Measurements from ENCODE around the gene C12orf60.

Gene C12orf60

GRCh38 chr12:14777271-14777670 lies 26.2 kb upstream of the C12orf60 start:
- DNase-seq: peak; percentile 69 to 80

DNA sequence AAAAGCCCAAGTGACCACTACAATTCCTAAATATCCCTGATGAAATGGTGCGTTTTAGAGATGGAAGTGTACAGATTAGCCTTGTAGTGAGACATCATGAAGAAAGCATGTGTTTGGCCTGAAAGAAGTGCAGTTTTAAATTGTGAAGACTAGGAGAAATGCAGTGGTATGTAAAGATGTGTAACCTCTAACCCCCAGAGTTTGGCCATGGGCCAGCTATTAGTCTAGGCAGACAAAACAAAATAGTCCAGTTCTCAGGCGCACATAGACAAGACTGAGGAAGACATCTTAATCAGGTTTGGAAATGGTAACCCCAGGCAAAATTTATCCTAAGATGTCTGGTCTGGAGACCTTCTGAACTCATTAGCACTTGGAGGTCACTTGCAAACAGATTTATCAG lies 23.6 kb upstream of the C12orf60 start:
- no peak for DNase-seq

DNA sequence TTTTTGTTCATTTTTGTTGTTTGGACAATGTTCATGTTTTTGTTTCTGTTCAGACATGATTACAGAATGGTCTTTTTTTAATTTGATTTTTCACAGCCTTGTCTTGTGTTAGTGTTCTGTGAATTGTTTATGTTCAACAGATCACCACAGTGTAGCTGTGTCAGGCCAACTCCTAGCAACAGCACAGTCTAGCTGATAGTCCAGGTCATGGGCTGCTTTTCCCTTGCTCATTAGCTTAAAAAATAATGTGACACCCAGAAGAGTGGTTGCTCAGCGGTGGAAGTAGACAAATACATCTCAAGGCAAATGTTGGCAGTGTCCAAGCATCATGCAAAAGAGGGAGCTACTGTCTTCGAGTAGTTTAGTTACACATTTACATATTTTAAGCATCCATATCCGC lies 22.6 kb upstream of the C12orf60 start:
- DNase-seq: no peak

DNA sequence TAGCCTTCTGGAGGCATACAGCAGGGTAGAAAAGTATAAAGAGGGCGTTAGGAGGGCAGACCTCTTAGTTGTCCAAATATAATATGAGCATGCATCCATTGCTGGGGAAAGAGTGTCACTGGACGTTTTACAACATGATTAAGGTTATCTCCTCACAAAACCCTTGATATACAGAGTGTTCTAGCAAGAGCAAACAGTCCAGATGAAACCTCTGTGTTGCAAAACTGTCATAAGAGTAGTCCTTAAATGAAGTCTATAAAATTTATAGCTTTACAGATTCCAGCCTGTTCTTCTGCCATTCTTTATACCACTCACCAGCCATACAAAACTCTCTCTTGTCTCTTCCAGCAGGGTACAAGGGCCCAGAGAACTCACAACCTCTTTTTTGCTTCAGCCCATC lies 21.9 kb upstream of the C12orf60 start:
- DNase-seq: no peak

DNA sequence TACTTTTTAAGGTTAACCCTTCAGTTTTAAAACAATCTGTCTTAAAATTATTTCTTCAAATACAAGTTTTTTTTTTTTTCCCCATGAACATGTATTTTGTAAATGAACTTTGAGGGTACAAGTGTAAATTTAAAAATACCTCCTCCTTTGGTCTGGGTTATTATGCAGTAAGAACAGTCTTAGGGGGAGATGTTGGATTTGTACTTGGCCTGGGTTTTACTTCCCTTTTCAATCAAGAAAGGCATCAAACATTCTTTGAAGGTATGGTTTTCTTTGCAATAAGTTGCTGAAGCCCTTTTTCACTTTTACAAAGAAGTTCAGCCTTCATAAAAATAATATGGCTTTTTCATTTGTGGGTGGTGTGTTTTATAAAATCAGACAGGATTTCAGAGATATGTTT lies 20.7 kb upstream of the C12orf60 start:
- DNase-seq: no peak

- no peak for DNase-seq
These were observed 19.0 kb upstream of the C12orf60 start for GRCh38 chr12:14784471-14784870.

DNA sequence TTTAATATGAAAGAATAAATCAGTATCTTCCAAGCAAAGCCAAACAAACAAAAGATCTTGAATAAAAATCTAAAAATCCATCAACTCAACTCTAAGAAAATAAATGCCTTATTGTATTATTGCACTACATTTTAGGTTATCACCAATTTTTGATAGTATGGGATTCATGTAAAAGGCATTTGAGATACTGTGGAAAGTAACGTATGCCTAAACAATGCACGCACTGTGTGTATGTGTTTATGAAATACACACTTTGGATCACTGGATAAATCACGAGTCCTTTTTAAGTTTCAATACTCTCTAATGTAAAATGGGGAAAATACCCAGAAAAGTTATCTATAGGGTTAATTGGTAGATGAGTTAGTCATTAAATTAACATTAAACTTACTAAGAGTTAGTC lies 17.9 kb upstream of the C12orf60 start:
- DNase-seq: no peak

DNA sequence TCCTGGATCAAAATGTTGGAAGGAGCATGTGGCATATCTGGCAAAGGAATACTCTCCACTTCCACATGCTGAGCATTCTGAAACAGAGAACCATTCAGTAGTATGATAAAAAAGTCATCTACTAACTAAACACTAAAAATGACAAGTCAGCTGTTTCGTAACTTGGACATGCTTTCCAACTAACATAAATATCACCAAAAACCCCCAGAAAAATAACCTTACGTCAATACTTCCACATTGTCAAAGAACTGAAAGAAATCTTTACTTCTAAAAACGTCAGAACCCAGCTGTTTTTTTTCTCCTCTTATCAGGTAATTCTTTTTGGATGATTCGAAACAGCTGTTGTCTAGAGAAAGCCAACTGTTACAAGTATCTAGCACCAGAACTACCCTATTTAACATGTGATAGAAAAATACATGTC lies 8.4 kb upstream of the C12orf60 start:
- DNase-seq: no peak

DNA sequence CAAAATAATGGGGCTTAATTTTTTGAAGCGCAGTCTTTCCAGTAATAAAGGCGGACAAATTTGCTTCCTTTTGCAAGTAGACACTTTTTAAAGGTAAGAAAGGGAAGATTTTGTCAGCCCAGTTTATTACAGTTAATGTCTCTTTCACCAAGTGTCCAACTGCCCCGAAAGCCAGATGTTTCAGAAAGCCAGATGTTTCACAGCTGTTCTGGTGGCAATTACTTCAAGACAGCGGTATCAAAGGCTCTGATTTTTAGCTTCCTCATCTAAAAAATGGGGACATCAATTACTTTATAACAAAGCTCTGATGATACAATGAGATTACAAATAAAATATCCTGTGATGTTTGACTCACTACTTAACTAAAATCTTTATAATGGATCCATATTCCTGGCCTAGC lies 1.2 kb upstream of the C12orf60 start:
- no peak for DNase-seq

DNA sequence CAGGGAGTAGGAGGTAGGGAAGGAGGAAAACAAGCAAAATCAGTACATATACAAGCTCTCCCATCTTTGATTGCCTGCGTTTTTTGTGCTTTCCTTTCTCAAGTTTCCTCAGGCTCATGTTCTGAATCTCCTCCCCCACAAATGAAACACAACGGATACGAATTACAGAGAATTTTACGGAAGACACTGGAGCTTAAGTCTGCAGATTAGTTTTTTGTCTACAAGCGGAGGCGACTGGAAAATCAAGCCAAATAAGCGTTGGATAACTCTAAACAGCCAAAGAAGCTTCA lies 804 bp upstream of the C12orf60 start:
- DNase-seq: no peak

DNA sequence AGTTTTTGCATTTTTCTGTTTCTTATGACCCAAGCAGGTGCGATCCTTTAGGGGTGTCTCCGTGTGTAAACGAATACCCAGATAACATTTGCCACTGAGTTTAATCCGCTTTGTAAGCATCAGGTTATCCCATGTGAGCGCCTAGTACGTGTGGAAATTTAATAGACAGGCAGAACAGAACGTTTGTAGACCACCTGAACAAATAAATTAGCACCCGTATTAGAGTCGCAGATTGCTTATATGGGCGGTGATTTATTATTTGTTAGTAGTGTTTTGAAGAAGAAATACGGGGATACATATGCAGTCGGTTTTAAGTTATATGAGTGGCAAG lies 325 bp downstream of the C12orf60 start:
- peak in 1 of 2 experiments; percentile 58 for DNase-seq

GRCh38 chr12:14810167-14810952 lies 6.9 kb downstream of the C12orf60 start:
- DNase-seq: no peak

GRCh38 chr12:14810953-14811483 lies 7.5 kb downstream of the C12orf60 start:
- DNase-seq: peak in 1 of 2 experiments; percentile 22

GRCh38 chr12:14811486-14811885 lies 8.0 kb downstream of the C12orf60 start:
- DNase-seq: no peak

DNA sequence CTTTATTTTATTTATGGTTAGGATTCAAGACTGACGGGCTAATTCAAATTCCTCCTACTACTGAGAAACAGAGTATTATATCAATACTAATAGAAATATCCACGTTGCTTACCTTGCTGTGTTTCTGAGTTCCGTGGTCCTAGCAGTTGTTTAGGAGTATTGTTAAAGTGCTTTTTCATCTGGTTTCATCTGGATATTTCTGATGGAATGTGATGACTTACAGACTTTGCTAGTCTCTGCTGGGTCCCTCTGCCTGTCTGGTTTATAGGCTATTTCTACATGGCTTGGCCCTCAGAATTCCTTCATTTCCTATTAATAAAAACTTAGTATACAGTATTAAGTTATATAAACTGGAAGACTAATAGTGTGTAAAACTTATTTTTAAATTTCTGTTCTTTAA lies 10.5 kb downstream of the C12orf60 start, which contains the start of gene SMCO3:
TSS of gene SMCO3 (minus strand) at position 169 of the 400 bp plus-strand sequence. CDS start 7,502 bp downstream, outside the sequence.
- no peak for DNase-seq

- DNase-seq: no peak
These were observed 20.7 kb downstream of the C12orf60 start for GRCh38 chr12:14824012-14824634.

- DNase-seq: no peak
These were observed 21.8 kb downstream of the C12orf60 start for GRCh38 chr12:14825256-14825655.

DNA sequence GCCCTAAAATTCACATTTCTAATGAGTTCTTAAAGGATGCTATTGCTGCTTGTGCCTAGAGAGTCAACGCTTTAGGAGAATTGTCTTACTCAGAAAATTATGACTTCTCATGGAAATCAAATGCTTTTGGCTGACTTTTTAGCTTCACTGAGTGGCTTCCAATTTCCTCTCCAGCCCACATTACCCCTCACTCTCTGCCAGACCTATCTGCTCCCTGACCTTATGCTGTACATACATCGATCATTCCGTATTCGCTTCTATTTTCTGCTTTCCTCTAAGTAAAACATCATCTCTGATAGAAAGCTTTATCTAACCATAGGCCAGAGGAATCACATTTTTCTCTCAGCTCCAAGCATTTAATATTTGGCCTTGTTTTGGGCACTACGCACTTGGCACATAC lies 23.0 kb downstream of the C12orf60 start:
- no peak for DNase-seq

DNA sequence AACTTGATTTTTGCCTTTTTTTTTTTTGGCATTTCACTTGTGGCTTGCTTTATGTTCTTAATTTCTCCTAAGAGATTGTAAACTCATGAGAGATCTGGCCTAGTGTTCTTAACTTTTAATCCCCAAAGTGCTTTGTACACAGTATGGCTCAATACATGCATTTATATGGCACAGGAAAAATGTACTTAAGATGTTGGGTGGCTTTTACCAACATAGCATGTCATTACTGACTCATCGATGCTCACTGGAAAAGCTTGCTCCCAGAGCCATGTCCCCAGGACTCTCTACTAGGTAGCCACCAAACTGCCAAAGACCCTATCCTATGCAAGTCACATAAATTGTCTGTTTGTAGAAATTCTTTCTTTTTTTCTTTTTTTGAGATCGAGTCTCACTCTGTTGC lies 23.6 kb downstream of the C12orf60 start:
- DNase-seq: no peak

DNA sequence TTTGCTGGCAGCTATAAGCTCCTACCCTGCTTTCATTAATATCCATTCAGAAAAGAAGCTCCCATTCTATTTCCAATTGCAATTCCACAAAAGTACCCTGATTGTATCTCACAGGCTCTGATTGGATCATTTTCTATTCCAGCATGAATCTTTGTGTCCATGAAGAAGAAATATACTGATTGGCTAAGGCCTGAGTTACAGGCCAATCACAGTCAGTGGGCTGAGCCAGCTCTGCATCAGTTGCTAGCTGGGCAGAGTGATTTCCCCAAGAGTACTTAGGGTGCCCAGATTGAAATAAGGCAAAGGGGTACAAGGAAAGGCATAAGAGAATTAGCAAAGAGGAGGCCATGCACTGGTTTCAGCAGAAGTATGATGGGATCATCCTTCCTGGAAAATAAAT lies 25.4 kb downstream of the C12orf60 start:
- no peak for DNase-seq

GRCh38 chr12:14833336-14833735 lies 29.9 kb downstream of the C12orf60 start:
- no peak for DNase-seq

- DNase-seq: peak in 1 of 2 experiments; percentile 24
These were observed 30.5 kb downstream of the C12orf60 start for GRCh38 chr12:14833952-14834351.

GRCh38 chr12:14834509-14834908 lies 31.0 kb downstream of the C12orf60 start:
- DNase-seq: no peak

GRCh38 chr12:14836336-14837210 lies 33.1 kb downstream of the C12orf60 start:
- DNase-seq: no peak
